GM19463 (cell line): Measurements from ENCODE around the gene SLC9A1.

Experiments used
- ATAC-seq: cut with Tn5 transposase; IDR thresholded peaks from one replicate; pipeline ENCODE4 v1.9.1; 2021; ENCODE audit warnings: mild to moderate bottlenecking, moderate library complexity; ENCODE audit not compliant: unreplicated experiment

Gene SLC9A1

GRCh38 chr1:27084107-27084506 is 70.8 kb downstream of the SLC9A1 start:
- no peak for ATAC-seq

- no peak for ATAC-seq
These were observed 77.0 kb downstream of the SLC9A1 start for GRCh38 chr1:27077968-27078367.

- no peak for ATAC-seq
These were observed 78.1 kb downstream of the SLC9A1 start for GRCh38 chr1:27076803-27077202.

GRCh38 chr1:27074175-27074780 is 80.6 kb downstream of the SLC9A1 start:
- no peak for ATAC-seq

DNA sequence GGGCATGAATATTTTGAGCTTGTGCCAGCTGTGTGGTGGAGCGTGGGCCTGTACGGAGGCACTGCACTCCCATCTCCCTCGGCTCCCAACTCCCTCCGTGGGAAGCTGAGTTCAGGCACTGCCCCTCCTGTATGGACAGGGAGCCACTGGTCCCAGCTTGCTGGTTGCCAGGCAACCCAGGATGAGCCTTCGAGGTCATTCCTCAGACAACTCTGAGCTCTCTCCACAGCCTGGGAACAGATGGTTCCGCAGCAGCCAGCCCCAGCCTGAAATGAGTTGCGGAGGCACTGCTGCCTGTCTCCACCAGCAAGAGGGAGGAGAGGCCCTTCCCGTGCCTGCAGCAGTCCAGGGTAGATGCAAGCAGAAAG is 83.9 kb downstream of the SLC9A1 start:
- no peak for ATAC-seq

DNA sequence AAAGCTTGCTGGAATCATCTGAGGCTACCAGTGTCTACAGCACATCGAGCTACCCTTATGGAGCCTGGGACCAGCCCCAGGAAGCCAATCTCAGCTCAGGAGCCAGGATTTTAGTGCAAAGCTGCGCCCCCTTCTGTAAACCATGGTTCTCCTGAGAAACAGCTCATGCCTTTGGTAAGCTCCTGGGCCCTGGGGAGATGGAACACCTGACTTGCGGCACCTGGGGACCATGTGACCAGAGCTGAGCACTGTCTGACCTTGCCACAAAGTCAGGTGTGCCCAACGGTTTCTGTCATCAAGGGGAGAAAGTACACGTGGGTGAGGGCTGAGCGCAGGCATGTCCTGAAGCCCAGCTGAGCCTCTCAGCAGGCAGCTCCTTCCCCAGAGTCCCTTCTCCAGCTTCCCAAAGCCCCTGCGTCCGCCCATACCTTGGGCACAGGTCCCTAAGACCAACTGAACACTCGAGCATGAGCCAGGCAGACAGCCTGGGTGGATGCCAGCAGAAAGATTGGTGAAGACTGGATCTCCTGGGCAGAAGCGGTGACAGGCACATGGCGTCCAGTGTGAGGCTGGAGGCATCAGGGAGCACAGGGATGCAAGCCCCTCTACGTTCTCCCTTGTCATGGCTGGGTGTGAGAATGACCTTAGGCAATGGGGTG is 84.4 kb downstream of the SLC9A1 start:
- ATAC-seq = no peak

GRCh38 chr1:27068922-27069321 is 86.0 kb downstream of the SLC9A1 start:
- ATAC-seq = no peak

- no peak for ATAC-seq
These were observed 88.8 kb downstream of the SLC9A1 start for GRCh38 chr1:27065999-27066630.

DNA sequence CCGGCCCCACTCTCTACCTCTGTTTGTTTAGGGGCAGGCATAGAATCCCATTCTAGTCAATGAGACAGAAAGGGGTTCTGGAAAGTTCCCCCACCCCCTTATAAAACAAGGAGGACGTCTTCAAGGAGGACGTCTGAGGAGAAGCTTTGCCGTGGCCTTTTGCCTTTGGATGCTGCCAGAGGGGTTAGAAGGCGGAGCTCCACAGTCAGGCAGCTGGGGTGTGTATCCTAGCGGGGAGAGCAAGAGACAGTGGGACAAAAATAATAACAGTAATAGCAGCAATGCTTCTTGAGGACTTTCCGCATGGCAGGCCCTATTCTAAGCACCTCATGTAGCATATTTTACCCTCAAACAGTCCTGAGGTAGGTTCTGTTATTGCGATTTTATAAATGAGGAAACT is 94.0 kb downstream of the SLC9A1 start:
- no peak for ATAC-seq

DNA sequence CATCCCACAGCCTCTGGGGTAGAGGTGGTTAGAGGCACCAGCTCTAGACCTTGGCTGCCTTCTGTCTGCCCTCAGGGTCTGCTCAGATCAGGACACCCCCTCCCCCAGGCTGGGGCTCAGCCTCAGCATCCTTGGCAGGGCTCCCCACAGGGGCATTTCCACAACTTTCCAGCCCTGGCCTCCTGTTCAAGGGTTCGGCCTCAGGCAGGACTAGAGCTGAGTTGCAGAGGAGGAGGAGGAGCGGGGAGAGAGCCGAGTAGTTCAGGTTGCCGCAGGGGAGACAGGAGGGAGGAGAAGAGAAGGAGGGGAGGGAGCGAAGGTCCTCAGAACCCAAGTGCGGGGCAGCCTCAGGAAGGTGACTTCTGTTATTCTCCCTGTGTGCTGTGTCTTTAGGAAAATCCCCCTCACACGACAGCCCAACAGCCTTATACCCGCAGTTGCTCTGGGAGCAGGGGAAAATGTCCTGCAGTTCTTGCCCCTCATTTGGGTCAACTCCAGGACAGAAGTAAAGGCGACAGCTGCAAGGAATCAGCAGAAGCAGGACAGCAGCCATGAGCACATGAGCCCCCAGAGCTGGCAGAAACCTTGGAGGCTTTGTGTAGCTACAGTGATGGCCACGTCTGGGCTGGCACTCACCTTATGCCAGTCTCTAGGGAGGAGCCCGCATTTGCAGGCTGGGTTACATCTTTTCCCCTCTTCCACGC is 95.8 kb downstream of the SLC9A1 start:
- no peak for ATAC-seq

- ATAC-seq = no peak
These were observed 96.9 kb downstream of the SLC9A1 start for GRCh38 chr1:27057801-27058625.

DNA sequence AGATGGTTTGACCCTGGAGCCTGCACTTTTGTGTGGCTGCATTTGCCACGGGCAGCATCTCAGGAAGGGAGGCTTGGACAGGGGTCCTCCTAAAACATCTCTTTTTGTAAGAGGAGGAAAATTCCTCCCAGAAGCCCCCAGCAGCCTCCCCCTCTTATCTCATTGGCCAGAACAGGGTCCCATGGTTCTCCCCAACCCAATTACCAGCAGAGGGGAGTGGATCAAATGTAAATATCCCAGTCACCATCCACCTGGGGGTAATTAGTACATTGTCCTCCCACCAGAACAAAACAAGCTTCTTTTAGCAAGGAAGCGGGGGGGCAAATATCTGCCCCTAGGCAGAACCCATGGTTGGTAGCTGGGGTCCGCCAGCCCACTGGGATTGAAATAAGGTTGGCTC is 97.5 kb downstream of the SLC9A1 start:
- no peak for ATAC-seq

GRCh38 chr1:27053977-27054753 is 100.8 kb downstream of the SLC9A1 start:
- ATAC-seq = no peak

DNA sequence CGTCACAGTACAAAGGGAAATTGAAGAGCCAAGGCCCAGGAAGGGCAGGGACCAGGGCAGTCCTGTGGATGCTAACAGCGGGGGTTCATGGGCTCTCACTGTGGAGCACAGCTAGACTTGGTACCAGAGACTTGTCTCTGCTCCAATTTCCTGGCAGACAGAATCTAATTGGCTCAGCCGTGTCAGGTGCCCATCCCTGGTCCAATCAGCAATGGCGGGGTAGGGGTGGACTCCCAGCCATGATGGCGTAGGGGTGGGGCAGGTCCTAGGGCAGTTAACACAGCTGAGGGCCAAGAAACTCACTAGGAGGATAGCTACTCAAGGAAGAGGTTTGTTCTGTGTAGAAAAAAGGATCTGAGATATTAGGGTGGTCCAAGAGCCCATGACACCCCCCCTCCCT is 102.4 kb downstream of the SLC9A1 start:
- ATAC-seq = no peak

- ATAC-seq = no peak
These were observed 105.3 kb downstream of the SLC9A1 start for GRCh38 chr1:27049607-27050006.

DNA sequence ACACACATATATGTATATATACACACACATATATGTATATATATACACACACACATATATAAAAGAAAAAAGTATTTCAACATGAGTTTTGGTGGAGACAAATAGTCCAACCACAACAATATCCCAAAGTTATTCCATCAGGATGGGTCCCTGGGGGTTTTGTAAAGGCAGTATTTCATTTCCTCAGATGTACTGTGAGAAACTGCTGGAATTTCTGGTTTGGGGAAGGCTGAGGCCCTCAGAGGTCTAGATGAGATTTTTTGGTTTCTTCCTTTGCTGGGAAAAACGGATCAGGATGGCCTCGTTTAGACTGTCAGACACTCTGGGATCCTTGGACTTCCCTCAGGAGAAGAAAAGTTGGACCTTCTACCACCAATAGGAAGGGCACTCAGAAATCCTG is 105.8 kb downstream of the SLC9A1 start:
- ATAC-seq = no peak
